Caco-2 (cell line): Measurements from ENCODE around the gene CHEK2. TPM values are rescaled to one million over a fixed set of nuclear protein-coding genes. Genes with fewer than 3 reads are reported as not detected.
"Not testable (repeated sequence)": the region's sequence is repeated elsewhere in the genome, so short reads cannot be mapped to it uniquely, and the experiment has no call there.

Source experiments
- BruUV-seq: library from RNA; stranded (reverse); fragments of 400-500 nt; replicated peaks from 2 replicates; lab custom pipeline; 2021; lab: Mats Ljungman, UMichigan
- CTCF ChIA-PET: fragments of 300-600 bp; sonication (Branson Sonifier 250); formaldehyde crosslinking; loops from one replicate; lab custom pipeline; 2022; ENCODE audit warnings: antibody characterized with exemption; lab: Charles Lee
- POLR2A ChIA-PET: fragments of 300-600 bp; sonication (Branson Sonifier 250); formaldehyde crosslinking; loops from one replicate; lab custom pipeline; 2022; ENCODE audit warnings: antibody characterized with exemption; lab: Charles Lee
- DNase-seq, 2 experiments: peaks; one replicate each; pipeline versions ENCODE4 v3.0.0 to v3.0.0-alpha.2; 2020 to 2022
- H3K27me3 ChIP-seq: replicated peaks from 2 replicates; pipeline ENCODE4 v1.6.0; 2011; ENCODE audit warnings: low read length; ENCODE audit not compliant: control insufficient read depth, insufficient read depth
- H3K36me3 ChIP-seq: 2 replicates; pipeline ENCODE4 v1.5.1; 2011; ENCODE audit warnings: low read length; ENCODE audit not compliant: control insufficient read depth, insufficient read depth
- H3K4me1 ChIP-seq: fragments of 250-450 bp; sonication (Bioruptor Pico); 2 replicates; pipeline ENCODE4 v1.5.1; 2020; ENCODE audit warnings: mild to moderate bottlenecking
- H3K4me3 ChIP-seq: 2 replicates; pipeline ENCODE4 v1.5.1; 2011; ENCODE audit warnings: low read depth, mild to moderate bottlenecking, control low read depth, low read length
- H3K9me3 ChIP-seq: fragments of 250-450 bp; sonication (Bioruptor Pico); 2 replicates; pipeline ENCODE4 v1.5.1; 2020; ENCODE audit warnings: mild to moderate bottlenecking, moderate library complexity
- H3K27ac Mint-ChIP-seq: one replicate; pipeline ENCODE4 v1.8.0; 2022; ENCODE audit warnings: mixed read lengths; ENCODE audit not compliant: unreplicated experiment
- H3K27me3 Mint-ChIP-seq: one replicate; pipeline ENCODE4 v1.8.0; 2022; ENCODE audit warnings: mixed read lengths; ENCODE audit not compliant: insufficient read depth, unreplicated experiment
- H3K36me3 Mint-ChIP-seq: one replicate; pipeline ENCODE4 v1.8.0; 2022; ENCODE audit warnings: mild to moderate bottlenecking, mixed read lengths; ENCODE audit not compliant: insufficient read depth, unreplicated experiment
- H3K4me1 Mint-ChIP-seq: one replicate; pipeline ENCODE4 v1.8.0; 2022; ENCODE audit warnings: low read depth, mixed read lengths; ENCODE audit not compliant: unreplicated experiment
- H3K4me3 Mint-ChIP-seq: one replicate; pipeline ENCODE4 v1.8.0; 2022; ENCODE audit warnings: mild to moderate bottlenecking, moderate library complexity, mixed read lengths; ENCODE audit not compliant: unreplicated experiment
- H3K9me3 Mint-ChIP-seq: one replicate; pipeline ENCODE4 v1.8.0; 2022; ENCODE audit warnings: mixed read lengths; ENCODE audit not compliant: unreplicated experiment
- CTCF ChIP-seq, 2 experiments: fragments of 200-600 bp in 1 of 2; IDR thresholded peaks; 1 replicate in 1 of 2; 2 replicates in 1 of 2; pipeline versions ENCODE4 v1.5.1 to v1.8.0; 2011 to 2022; ENCODE audit warnings: antibody characterized with exemption in 1 of 2, control low read depth in 1 of 2, inconsistent platforms in 1 of 2, low read depth in 1 of 2, low read length in 1 of 2, mild to moderate bottlenecking in 1 of 2, moderate library complexity in 1 of 2; ENCODE audit not compliant: insufficient read depth in 1 of 2, severe bottlenecking in 1 of 2, unreplicated experiment in 1 of 2
- intact Hi-C: fragments of 100-400 bp; cut with micrococcal nuclease; formaldehyde crosslinking; loops from one replicate; pipeline ENCODE4 v1.10.0; 2022; ENCODE audit not compliant: unreplicated experiment
- total RNA-seq: library from RNA; stranded (reverse); gene quantifications from 2 replicates; pipeline ENCODE4 v1.2.3, GENCODE V29; 2022

The CHEK2 gene
- total RNA-seq, 1 experiment from 2014 or later = 38.0 TPM

- intact Hi-C loops = no loop called here
- Histone ChIP-seq H3K4me1 (no peaks in the 10 kb centered on the region), H3K9me3 (no peaks in the 10 kb centered on the region), H3K27me3 (no peaks in the 10 kb centered on the region), H3K36me3 (peaks cover 1% of the 10 kb centered on the region), H3K4me3 (no peak overlapping the region)
- no TSS peak for BruUV-seq
- no peaks in the 10 kb centered on the region for H3K9me3 Mint-ChIP-seq
- no peaks in the 10 kb centered on the region for H3K27me3 Mint-ChIP-seq
- no peak overlapping the region for H3K27ac Mint-ChIP-seq
- POLR2A ChIA-PET = no interaction called here
- TF ChIP-seq CTCF (IDR thresholded peaks at IDR 0.05; ENCODE audit: insufficient read depth in 1 of 2, low read depth in 1 of 2, low read length in 1 of 2, severe bottlenecking in 1 of 2, unreplicated experiment in 1 of 2) = no peak
- CTCF ChIA-PET = no interaction called here
- no peak overlapping the region for H3K4me3 Mint-ChIP-seq
- no peak for DNase-seq
- H3K36me3 Mint-ChIP-seq = peaks cover 6% of the 10 kb centered on the region
- no peaks in the 10 kb centered on the region for H3K4me1 Mint-ChIP-seq
Observed at GRCh38 chr22:28703436-28703835, 38.2 kb downstream of the CHEK2 start.

GRCh38 chr22:28702891-28703290 lies 38.7 kb downstream of the CHEK2 start:
- Histone ChIP-seq H3K36me3 (no peaks in the 10 kb centered on the region; the same call in none of the 2 replicates), H3K27me3 (no peaks in the 10 kb centered on the region), H3K4me1 (no peaks in the 10 kb centered on the region), H3K4me3 (no peak overlapping the region), H3K9me3 (no peaks in the 10 kb centered on the region)
- TF ChIP-seq CTCF (IDR thresholded peaks at IDR 0.05; ENCODE audit: insufficient read depth in 1 of 2, low read depth in 1 of 2, low read length in 1 of 2, severe bottlenecking in 1 of 2, unreplicated experiment in 1 of 2) = no peak
- Mint-ChIP-seq H3K27me3 (no peaks in the 10 kb centered on the region), H3K9me3 (no peaks in the 10 kb centered on the region), H3K4me3 (no peak overlapping the region), H3K36me3 (peaks cover under 1% of the 10 kb centered on the region), H3K27ac (no peak overlapping the region), H3K4me1 (no peaks in the 10 kb centered on the region)
- ChIA-PET POLR2A (no interaction called here), CTCF (no interaction called here)
- DNase-seq = no peak
- intact Hi-C loops = no loop called here
- BruUV-seq = no TSS peak

- BruUV-seq, H3K4me3 Mint-ChIP-seq, H3K4me1 Mint-ChIP-seq, H3K27me3 Mint-ChIP-seq, intact Hi-C loops, H3K36me3 ChIP-seq, H3K9me3 ChIP-seq, CTCF ChIA-PET, DNase-seq, H3K27me3 ChIP-seq, H3K4me1 ChIP-seq, H3K4me3 ChIP-seq, POLR2A ChIA-PET, H3K27ac Mint-ChIP-seq, H3K9me3 Mint-ChIP-seq: not testable (repeated sequence)
- peaks cover 17% of the 10 kb centered on the region for H3K36me3 Mint-ChIP-seq
Observed at GRCh38 chr22:28693041-28693760, 48.4 kb downstream of the CHEK2 start.

- H3K4me3 Mint-ChIP-seq, BruUV-seq, H3K4me1 Mint-ChIP-seq, H3K9me3 ChIP-seq, CTCF ChIA-PET, H3K27me3 ChIP-seq, H3K27ac Mint-ChIP-seq, H3K4me3 ChIP-seq, intact Hi-C loops, H3K36me3 ChIP-seq, H3K4me1 ChIP-seq, H3K9me3 Mint-ChIP-seq, POLR2A ChIA-PET, H3K27me3 Mint-ChIP-seq, DNase-seq: not testable (repeated sequence)
- peaks cover 18% of the 10 kb centered on the region for H3K36me3 Mint-ChIP-seq
Observed at GRCh38 chr22:28689796-28690195, 51.8 kb downstream of the CHEK2 start.

- H3K27me3 ChIP-seq, intact Hi-C loops, CTCF ChIA-PET, H3K4me3 ChIP-seq, BruUV-seq, H3K9me3 ChIP-seq, H3K9me3 Mint-ChIP-seq, H3K27me3 Mint-ChIP-seq, H3K27ac Mint-ChIP-seq, H3K4me1 Mint-ChIP-seq, DNase-seq, H3K4me1 ChIP-seq, H3K36me3 ChIP-seq, POLR2A ChIA-PET, H3K4me3 Mint-ChIP-seq: not testable (repeated sequence)
- peaks cover 13% of the 10 kb centered on the region for H3K36me3 Mint-ChIP-seq
Observed at GRCh38 chr22:28682966-28683365, 58.7 kb downstream of the CHEK2 start.
